ENCODE data around the gene CCDC192.

DNA sequence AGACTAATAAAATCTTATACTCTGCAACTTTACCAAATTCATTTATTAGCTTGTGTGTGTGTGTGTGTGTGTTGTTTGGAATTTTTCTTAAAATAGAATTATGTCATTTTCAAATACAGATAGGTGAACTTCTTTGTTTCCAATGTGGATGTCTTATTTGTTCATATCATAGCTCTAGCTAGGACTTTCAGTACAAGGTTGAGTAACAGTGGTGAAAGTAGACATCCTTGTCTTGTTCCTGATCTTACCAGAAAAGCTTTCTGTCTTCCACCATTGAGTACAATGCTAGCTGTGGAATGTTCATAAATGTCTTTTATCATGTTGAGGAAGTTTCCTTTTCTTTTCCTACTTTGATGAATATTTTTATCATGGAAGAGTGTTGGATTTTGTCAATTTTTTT lies 74.8 kb downstream of the CCDC192 start:
- TF ChIP-seq, protein P1, sequence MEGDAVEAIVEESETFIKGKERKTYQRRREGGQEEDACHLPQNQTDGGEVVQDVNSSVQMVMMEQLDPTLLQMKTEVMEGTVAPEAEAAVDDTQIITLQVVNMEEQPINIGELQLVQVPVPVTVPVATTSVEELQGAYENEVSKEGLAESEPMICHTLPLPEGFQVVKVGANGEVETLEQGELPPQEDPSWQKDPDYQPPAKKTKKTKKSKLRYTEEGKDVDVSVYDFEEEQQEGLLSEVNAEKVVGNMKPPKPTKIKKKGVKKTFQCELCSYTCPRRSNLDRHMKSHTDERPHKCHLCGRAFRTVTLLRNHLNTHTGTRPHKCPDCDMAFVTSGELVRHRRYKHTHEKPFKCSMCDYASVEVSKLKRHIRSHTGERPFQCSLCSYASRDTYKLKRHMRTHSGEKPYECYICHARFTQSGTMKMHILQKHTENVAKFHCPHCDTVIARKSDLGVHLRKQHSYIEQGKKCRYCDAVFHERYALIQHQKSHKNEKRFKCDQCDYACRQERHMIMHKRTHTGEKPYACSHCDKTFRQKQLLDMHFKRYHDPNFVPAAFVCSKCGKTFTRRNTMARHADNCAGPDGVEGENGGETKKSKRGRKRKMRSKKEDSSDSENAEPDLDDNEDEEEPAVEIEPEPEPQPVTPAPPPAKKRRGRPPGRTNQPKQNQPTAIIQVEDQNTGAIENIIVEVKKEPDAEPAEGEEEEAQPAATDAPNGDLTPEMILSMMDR (IDR thresholded peaks at IDR 0.05): no peak
- TF ChIP-seq POLR2A (IDR thresholded peaks at IDR 0.05) (no peak), EP300 (IDR thresholded peaks at IDR 0.05) (no peak), POLR2AphosphoS5 (IDR thresholded peaks at IDR 0.05) (no peak)

Data from suprapubic skin (tissue), 4 donors.